Left lung (tissue), 10 donors: ENCODE data around the gene CYP1A1. TPM values are rescaled to one million over a fixed set of nuclear protein-coding genes. Genes with fewer than 3 reads are reported as not detected.

Source experiments
- ATAC-seq: fragments of 200-7000 bp; cut with Tn5 transposase; one replicate; pipeline ENCODE4 v1.9.1; 2020; ENCODE audit warnings: moderate library complexity
- DNase-seq, 4 donors: peaks; one replicate each; pipeline ENCODE4 v3.0.0-alpha.2; 2013 to 2020
- H3K27ac ChIP-seq, 2 donors: fragments of 200-600 bp; sonication (generic) in 1 of 2; one replicate each; pipeline versions ENCODE4 v1.5.0 to v1.8.0; 2020 to 2021
- H3K27me3 ChIP-seq, 2 donors: fragments of 200-600 bp; sonication (generic) in 1 of 2; one replicate each; pipeline versions ENCODE4 v1.5.0 to v1.8.0; 2020 to 2021
- H3K36me3 ChIP-seq, 2 donors: fragments of 200-600 bp; sonication (generic) in 1 of 2; one replicate each; pipeline versions ENCODE4 v1.5.0 to v1.8.0; 2020 to 2021
- H3K4me1 ChIP-seq, 2 donors: fragments of 200-600 bp; one replicate each; pipeline ENCODE4 v1.8.0; 2021
- H3K4me3 ChIP-seq, 2 donors: fragments of 200-600 bp; sonication (generic) in 1 of 2; one replicate each; pipeline versions ENCODE4 v1.5.0 to v1.8.0; 2020 to 2021; ENCODE audit warnings: mild to moderate bottlenecking in 1 of 2
- H3K9me3 ChIP-seq, 2 donors: fragments of 200-600 bp; sonication (generic) in 1 of 2; one replicate each; pipeline versions ENCODE4 v1.5.0 to v1.8.0; 2020 to 2021
- CTCF ChIP-seq, 2 donors: fragments of 200-600 bp; sonication (generic) in 1 of 2; IDR thresholded peaks; one replicate each; pipeline versions ENCODE4 v1.5.0 to v1.8.0; 2021; ENCODE audit warnings: antibody characterized with exemption in 2 of 2
- intact Hi-C, 2 donors: fragments of 100-400 bp; cut with DNase I; formaldehyde crosslinking; loops; one replicate each; pipeline versions ENCODE4 v1.11.2 to v1.14.2; 2022
- polyA plus RNA-seq, 6 donors: library from polyadenylated mRNA; unstranded; fragments of 120-200 nt; gene quantifications; one replicate each; pipeline ENCODE4 v1.2.1, GENCODE V29; 2013; ENCODE audit not compliant: insufficient read length in 6 of 6
- total RNA-seq, 2 donors: library from RNA; stranded (reverse); fragmentation: NEBNext Ultra II Directional; extraction: Animal tissue kit (Norgen Biotek cat#: 25700); gene quantifications; one replicate each; pipeline ENCODE4 v1.2.1, GENCODE V29; 2021
- donor health status: DM: no; HTN: yes; CAD: no.
- donor health status: DM: no; HTN: no; CAD: no.

Gene CYP1A1
- total and polyA plus RNA-seq, 8 donors, result 0.31 to 1.4 (median 0.86) TPM; not detected in 2

DNA sequence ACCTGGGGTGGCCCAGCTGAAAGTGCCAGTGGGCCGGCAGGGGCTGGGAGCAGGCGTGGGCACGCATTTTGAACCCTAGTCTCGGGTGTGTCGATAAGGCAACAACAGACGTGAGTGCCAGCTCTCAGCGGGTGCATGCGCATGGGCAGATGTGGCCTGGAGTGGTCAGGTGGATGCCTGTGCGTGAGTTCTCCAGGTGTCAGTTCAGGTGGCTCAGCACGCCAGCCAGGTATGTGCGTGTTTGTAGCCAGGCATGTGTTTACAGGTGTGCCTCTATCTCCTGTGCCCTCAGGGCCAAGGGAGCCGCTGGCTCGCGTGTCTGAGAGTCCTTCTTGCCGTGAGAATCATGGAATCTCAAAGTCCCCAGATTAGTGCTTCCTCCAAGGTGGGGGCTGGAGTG is 38.1 kb upstream of the CYP1A1 start:
- H3K4me3 ChIP-seq, result no peak overlapping the region
- no peaks in the 10 kb centered on the region for H3K27me3 ChIP-seq
- no peaks in the 10 kb centered on the region for H3K36me3 ChIP-seq
- H3K4me1 ChIP-seq, result peaks cover 0 to under 1% of the 10 kb centered on the region in 2 donors
- H3K9me3 ChIP-seq, result no peaks in the 10 kb centered on the region
- ATAC-seq, result peak; percentile 54
- intact Hi-C loops, result loop anchor here in 1 of 2 donors (10.0 kb wide), 1 partner anchor 129 kb away; no protein-coding TSS in a partner anchor
- TF ChIP-seq CTCF (IDR thresholded peaks at IDR 0.05), result no peak
- peak in 1 of 4 donors; percentile 39 for DNase-seq
- H3K27ac ChIP-seq, result no peak overlapping the region

DNA sequence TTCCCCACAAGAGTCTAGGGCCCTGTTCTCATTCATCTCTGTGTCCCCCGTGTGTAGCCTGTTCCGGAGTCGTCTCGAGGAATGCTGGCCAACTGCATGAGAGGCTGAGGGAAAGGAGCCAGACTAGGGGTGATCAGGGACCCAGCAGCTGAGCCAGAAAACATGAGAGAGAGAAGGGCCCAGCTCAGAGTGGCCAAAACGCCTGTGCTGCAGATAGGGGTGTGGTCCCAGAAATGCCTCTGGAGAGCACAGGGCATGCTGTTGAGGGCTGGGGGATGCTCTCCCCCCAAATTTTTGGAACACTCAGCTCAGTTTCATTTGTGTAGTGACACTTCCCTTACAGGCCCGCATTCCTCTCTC is 37.4 kb upstream of the CYP1A1 start:
- Histone ChIP-seq H3K27ac (no peak overlapping the region), H3K36me3 (no peaks in the 10 kb centered on the region), H3K4me3 (no peak overlapping the region), H3K4me1 (no peaks in the 10 kb centered on the region), H3K27me3 (no peaks in the 10 kb centered on the region), H3K9me3 (no peaks in the 10 kb centered on the region)
- DNase-seq (no peak), ATAC-seq (no peak)
- no peak for TF ChIP-seq CTCF (IDR thresholded peaks at IDR 0.05)
- intact Hi-C loops, result loop anchor here in 1 of 2 donors (10.0 kb wide), 1 partner anchor 128 kb away; no protein-coding TSS in a partner anchor

- ATAC-seq, result no peak
These were observed 33.4 kb upstream of the CYP1A1 start for GRCh38 chr15:74758736-74759135.

DNA sequence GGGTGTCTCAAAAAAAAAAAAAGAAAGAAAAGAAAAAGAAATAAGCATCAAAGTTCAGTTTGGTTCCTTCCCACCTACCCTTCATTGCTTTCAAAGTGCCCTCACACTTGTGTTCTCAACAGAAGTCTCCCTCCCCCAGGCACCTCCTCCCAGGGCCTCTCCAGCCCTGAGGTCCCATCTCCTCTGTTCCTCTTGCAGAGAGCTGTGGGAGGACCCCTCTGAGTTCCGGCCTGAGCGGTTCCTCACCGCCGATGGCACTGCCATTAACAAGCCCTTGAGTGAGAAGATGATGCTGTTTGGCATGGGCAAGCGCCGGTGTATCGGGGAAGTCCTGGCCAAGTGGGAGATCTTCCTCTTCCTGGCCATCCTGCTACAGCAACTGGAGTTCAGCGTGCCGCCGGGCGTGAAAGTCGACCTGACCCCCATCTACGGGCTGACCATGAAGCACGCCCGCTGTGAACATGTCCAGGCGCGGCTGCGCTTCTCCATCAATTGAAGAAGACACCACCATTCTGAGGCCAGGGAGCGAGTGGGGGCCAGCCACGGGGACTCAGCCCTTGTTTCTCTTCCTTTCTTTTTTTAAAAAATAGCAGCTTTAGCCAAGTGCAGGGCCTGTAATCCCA is 29.4 kb upstream of the CYP1A1 start:
- Histone ChIP-seq H3K4me1 (no peaks in the 10 kb centered on the region), H3K9me3 (no peaks in the 10 kb centered on the region), H3K4me3 (no peak overlapping the region), H3K27ac (no peak overlapping the region), H3K27me3 (no peaks in the 10 kb centered on the region), H3K36me3 (no peaks in the 10 kb centered on the region)
- no peak for DNase-seq
- no peak for ATAC-seq
- no peak for TF ChIP-seq CTCF (IDR thresholded peaks at IDR 0.05)
- intact Hi-C loops, result loop anchor here in 1 of 2 donors (5.0 kb wide), 1 partner anchor 377 kb away; no protein-coding TSS in a partner anchor

More at GRCh38 chr15:74758736-74759135, 33.4 kb upstream of the CYP1A1 start:
- DNase-seq, result peak in 1 of 4 donors; percentile 43
- no peaks in the 10 kb centered on the region for H3K36me3 ChIP-seq
- no peaks in the 10 kb centered on the region for H3K9me3 ChIP-seq
- no peaks in the 10 kb centered on the region for H3K4me1 ChIP-seq
- TF ChIP-seq CTCF (IDR thresholded peaks at IDR 0.05), result no peak
- intact Hi-C loops, result loop anchor here in 1 of 2 donors (5.0 kb wide), 1 partner anchor 381 kb away; no protein-coding TSS in a partner anchor
- no peak overlapping the region for H3K27ac ChIP-seq
- H3K4me3 ChIP-seq, result no peak overlapping the region
- H3K27me3 ChIP-seq, result no peaks in the 10 kb centered on the region

GRCh38 chr15:74752531-74752930 is 27.2 kb upstream of the CYP1A1 start:
- Histone ChIP-seq H3K27ac (no peak overlapping the region), H3K36me3 (no peaks in the 10 kb centered on the region), H3K4me3 (no peak overlapping the region), H3K27me3 (no peaks in the 10 kb centered on the region), H3K4me1 (no peaks in the 10 kb centered on the region), H3K9me3 (no peaks in the 10 kb centered on the region)
- intact Hi-C loops, result no loop called here
- TF ChIP-seq CTCF (IDR thresholded peaks at IDR 0.05), result no peak
- ATAC-seq (peak; percentile 75), DNase-seq (no peak)
